WTC11 (cell line): ENCODE data around the gene LTBP2.

Experiments
- ATF3 ChIP-seq: sonication (generic); formaldehyde crosslinking; conservative IDR thresholded peaks from 2 replicates; pipeline ENCODE4 v1.8.1; 2022; ENCODE audit warnings: mild to moderate bottlenecking, missing genetic modification reagents
- CTCF ChIP-seq: fragments of 200-600 bp; IDR thresholded peaks from 2 replicates; pipeline ENCODE4 v1.8.0; 2022; ENCODE audit warnings: antibody characterized with exemption
- FOXK1 ChIP-seq: sonication (generic); formaldehyde crosslinking; IDR thresholded peaks from 2 replicates; pipeline ENCODE4 v1.8.0; 2022; ENCODE audit warnings: mild to moderate bottlenecking, moderate library complexity, missing genetic modification reagents
- NFYB ChIP-seq: sonication (generic); formaldehyde crosslinking; conservative IDR thresholded peaks from 2 replicates; pipeline ENCODE4 v1.8.0; 2022; ENCODE audit warnings: low read depth, missing genetic modification reagents
- USF2 ChIP-seq: sonication (generic); formaldehyde crosslinking; IDR thresholded peaks from 2 replicates; pipeline ENCODE4 v1.8.1; 2023; ENCODE audit warnings: mild to moderate bottlenecking, missing genetic modification reagents, moderate library complexity

- TF ChIP-seq CTCF: no peak
- TF ChIP-seq FOXK1 (CRISPR knock-in tag): no peak
- no peak for TF ChIP-seq ATF3 (CRISPR knock-in tag)
- TF ChIP-seq NFYB (CRISPR knock-in tag): no peak
- TF ChIP-seq USF2: no peak
Observed at GRCh38 chr14:74610199-74610865, 1.7 kb downstream of the LTBP2 start.
